ENCODE data around the gene ZNF627. TPM values are rescaled to one million over a fixed set of nuclear protein-coding genes. Genes with fewer than 3 reads are reported as not detected.

The ZNF627 gene
- 1 to 10 TPM; 2.6 to 3.5 (median 3.4) TPM for total RNA-seq

GRCh38 chr19:11597202-11598102 is at the start of gene ZNF627:
Gene ZNF627 (plus strand): TSS chr19:11597483. CDS start chr19:11597628, 145 bp downstream.
- Mint-ChIP-seq H3K36me3 (ENCODE audit: insufficient read depth) (peaks cover under 1% of the 10 kb centered on the region), H3K4me1 (ENCODE audit: low read depth) (peaks cover 26% of the 10 kb centered on the region), H3K9me3 (no peaks in the 10 kb centered on the region), H3K4me3 (peak within 1 kb of the TSS; percentile 89), H3K27me3 (ENCODE audit: low read depth) (no peaks in the 10 kb centered on the region)
- ATAC-seq = peak; percentile 100
- peak; percentile 95 for DNase-seq

- peaks cover 4% of the 10 kb centered on the region for H3K27me3 Mint-ChIP-seq (ENCODE audit: low read depth)
- no peaks in the 10 kb centered on the region for H3K4me1 Mint-ChIP-seq (ENCODE audit: low read depth)
- H3K9me3 Mint-ChIP-seq = no peaks in the 10 kb centered on the region
- H3K4me3 Mint-ChIP-seq = no peak overlapping the region
- DNase-seq (no peak), ATAC-seq (no peak)
- peaks cover 6% of the 10 kb centered on the region for H3K36me3 Mint-ChIP-seq (ENCODE audit: insufficient read depth)
These were observed 49.2 kb upstream of the ZNF627 start for GRCh38 chr19:11547929-11548700.

GRCh38 chr19:11549386-11549953 is 47.8 kb upstream of the ZNF627 start:
- Mint-ChIP-seq H3K36me3 (ENCODE audit: insufficient read depth) (peaks cover 6% of the 10 kb centered on the region), H3K4me1 (ENCODE audit: low read depth) (peaks cover 4% of the 10 kb centered on the region), H3K4me3 (no peak overlapping the region), H3K27me3 (ENCODE audit: low read depth) (no peaks in the 10 kb centered on the region), H3K9me3 (no peaks in the 10 kb centered on the region)
- ATAC-seq = no peak
- DNase-seq = no peak

GRCh38 chr19:11550265-11550664 is 47.0 kb upstream of the ZNF627 start:
- Mint-ChIP-seq H3K4me1 (ENCODE audit: low read depth) (peaks cover 5% of the 10 kb centered on the region), H3K4me3 (no peak overlapping the region), H3K27me3 (ENCODE audit: low read depth) (no peaks in the 10 kb centered on the region), H3K9me3 (no peaks in the 10 kb centered on the region), H3K36me3 (ENCODE audit: insufficient read depth) (peaks cover 6% of the 10 kb centered on the region)
- DNase-seq (no peak), ATAC-seq (no peak)

GRCh38 chr19:11551603-11552235 is 45.6 kb upstream of the ZNF627 start:
- DNase-seq (no peak), ATAC-seq (no peak)
- H3K27me3 Mint-ChIP-seq (ENCODE audit: low read depth) = no peaks in the 10 kb centered on the region
- peaks cover 12% of the 10 kb centered on the region for H3K36me3 Mint-ChIP-seq (ENCODE audit: insufficient read depth)
- no peaks in the 10 kb centered on the region for H3K9me3 Mint-ChIP-seq
- H3K4me1 Mint-ChIP-seq (ENCODE audit: low read depth) = peaks cover 13% of the 10 kb centered on the region
- H3K4me3 Mint-ChIP-seq = no peak overlapping the region

- H3K4me1 Mint-ChIP-seq (ENCODE audit: low read depth) = peaks cover 20% of the 10 kb centered on the region
- peaks cover 16% of the 10 kb centered on the region for H3K36me3 Mint-ChIP-seq (ENCODE audit: insufficient read depth)
- no peaks in the 10 kb centered on the region for H3K27me3 Mint-ChIP-seq (ENCODE audit: low read depth)
- DNase-seq = no peak
- no peaks in the 10 kb centered on the region for H3K9me3 Mint-ChIP-seq
- ATAC-seq = no peak
- no peak overlapping the region for H3K4me3 Mint-ChIP-seq
These were observed 44.5 kb upstream of the ZNF627 start for GRCh38 chr19:11552666-11553372.

GRCh38 chr19:11554160-11554559 is 43.1 kb upstream of the ZNF627 start:
- peaks cover 29% of the 10 kb centered on the region for H3K4me1 Mint-ChIP-seq (ENCODE audit: low read depth)
- H3K27me3 Mint-ChIP-seq (ENCODE audit: low read depth) = no peaks in the 10 kb centered on the region
- no peak for DNase-seq
- no peaks in the 10 kb centered on the region for H3K9me3 Mint-ChIP-seq
- H3K36me3 Mint-ChIP-seq (ENCODE audit: insufficient read depth) = peaks cover 18% of the 10 kb centered on the region
- no peak overlapping the region for H3K4me3 Mint-ChIP-seq
- ATAC-seq = no peak

- ATAC-seq (no peak), DNase-seq (no peak)
- peaks cover 18% of the 10 kb centered on the region for H3K36me3 Mint-ChIP-seq (ENCODE audit: insufficient read depth)
These were observed 42.0 kb upstream of the ZNF627 start for GRCh38 chr19:11555246-11555645.

GRCh38 chr19:11556634-11557420 is 40.5 kb upstream of the ZNF627 start:
- DNase-seq (no peak), ATAC-seq (no peak)
- Mint-ChIP-seq H3K27me3 (ENCODE audit: low read depth) (no peaks in the 10 kb centered on the region), H3K9me3 (no peaks in the 10 kb centered on the region), H3K4me3 (peak overlapping the region; percentile 90), H3K4me1 (ENCODE audit: low read depth) (peaks cover 41% of the 10 kb centered on the region), H3K36me3 (ENCODE audit: insufficient read depth) (peaks cover 18% of the 10 kb centered on the region)

More at GRCh38 chr19:11555246-11555645, 42.0 kb upstream of the ZNF627 start:
- no peaks in the 10 kb centered on the region for H3K27me3 Mint-ChIP-seq (ENCODE audit: low read depth)
- H3K4me3 Mint-ChIP-seq = no peak overlapping the region
- peaks cover 33% of the 10 kb centered on the region for H3K4me1 Mint-ChIP-seq (ENCODE audit: low read depth)
- no peaks in the 10 kb centered on the region for H3K9me3 Mint-ChIP-seq

GRCh38 chr19:11558881-11559828 is 38.1 kb upstream of the ZNF627 start, which contains the start of gene ELOF1:
Gene ELOF1 (minus strand): TSS chr19:11559230. CDS start chr19:11554347, 4,883 bp downstream.
- DNase-seq (peak; percentile 94), ATAC-seq (peak; percentile 98 to 99)
- H3K36me3 Mint-ChIP-seq (ENCODE audit: insufficient read depth) = peaks cover 12% of the 10 kb centered on the region
- H3K27me3 Mint-ChIP-seq (ENCODE audit: low read depth) = no peaks in the 10 kb centered on the region
- H3K4me3 Mint-ChIP-seq = peak within 1 kb of the TSS; percentile 90
- H3K9me3 Mint-ChIP-seq = no peaks in the 10 kb centered on the region
- peaks cover 39% of the 10 kb centered on the region for H3K4me1 Mint-ChIP-seq (ENCODE audit: low read depth)

GRCh38 chr19:11560404-11561051 is 36.8 kb upstream of the ZNF627 start:
- peak overlapping the region; percentile 90 for H3K4me3 Mint-ChIP-seq
- H3K36me3 Mint-ChIP-seq (ENCODE audit: insufficient read depth) = peaks cover 12% of the 10 kb centered on the region
- H3K9me3 Mint-ChIP-seq = no peaks in the 10 kb centered on the region
- ATAC-seq (peak; percentile 34 to 44), DNase-seq (peak; percentile 48)
- peaks cover 37% of the 10 kb centered on the region for H3K4me1 Mint-ChIP-seq (ENCODE audit: low read depth)
- no peaks in the 10 kb centered on the region for H3K27me3 Mint-ChIP-seq (ENCODE audit: low read depth)

- peaks cover 23% of the 10 kb centered on the region for H3K4me1 Mint-ChIP-seq (ENCODE audit: low read depth)
- no peaks in the 10 kb centered on the region for H3K9me3 Mint-ChIP-seq
- H3K27me3 Mint-ChIP-seq (ENCODE audit: low read depth) = no peaks in the 10 kb centered on the region
- H3K4me3 Mint-ChIP-seq = no peak overlapping the region
- no peak for ATAC-seq
- peaks cover 2% of the 10 kb centered on the region for H3K36me3 Mint-ChIP-seq (ENCODE audit: insufficient read depth)
- DNase-seq = no peak
These were observed 33.8 kb upstream of the ZNF627 start for GRCh38 chr19:11563532-11563931.
